K562 (cell line): ENCODE data around the gene CHST7. TPM values are rescaled to one million over a fixed set of nuclear protein-coding genes. Genes with fewer than 3 reads are reported as not detected.

Experiments
- ARHGAP35 ChIP-seq: fragments of 450-650 bp; IDR thresholded peaks from 2 replicates; pipeline ENCODE4 v1.6.1; 2018; ENCODE audit not compliant: partially characterized antibody
- CEBPG ChIP-seq, 3 experiments: fragments of 200-800 bp in 1 of 3; sonication (Bioruptor generic) in 1 of 3; sonication (generic) in 1 of 3; formaldehyde crosslinking in 1 of 3; IDR thresholded peaks in 2 of 3; conservative IDR thresholded peaks in 1 of 3; 2 replicates each; pipeline versions ENCODE4 v1.6.1 to v1.8.0; 2016 to 2022; ENCODE audit warnings: missing compliant biosample characterization in 2 of 3, missing genetic modification characterization in 2 of 3, mild to moderate bottlenecking in 1 of 3, missing genetic modification reagents in 1 of 3
- DACH1 ChIP-seq: fragments of 450-650 bp; IDR thresholded peaks from 2 replicates; pipeline ENCODE4 v1.6.1; 2018; ENCODE audit not compliant: partially characterized antibody
- ESRRA ChIP-seq: fragments of 450-650 bp; IDR thresholded peaks from 2 replicates; pipeline ENCODE4 v1.6.1; 2014; ENCODE audit warnings: low read depth, mild to moderate bottlenecking, moderate library complexity, borderline replicate concordance
- ETV1 ChIP-seq: fragments of 450-650 bp; conservative IDR thresholded peaks from 2 replicates; pipeline ENCODE4 v1.6.1; 2016; ENCODE audit warnings: missing genetic modification characterization, control low read depth, low read depth, missing compliant biosample characterization
- FOXK1 ChIP-seq: sonication (generic); formaldehyde crosslinking; IDR thresholded peaks from 2 replicates; pipeline ENCODE4 v1.8.0; 2022; ENCODE audit warnings: missing genetic modification reagents, mild to moderate bottlenecking, borderline replicate concordance
- FOXK2 ChIP-seq, 2 experiments: fragments of 450-650 bp; IDR thresholded peaks in 1 of 2; conservative IDR thresholded peaks in 1 of 2; 2 replicates each; pipeline ENCODE4 v1.6.1; 2016; ENCODE audit warnings: low read depth in 2 of 2, mild to moderate bottlenecking in 1 of 2
- HSF4 ChIP-seq: fragments of 250-450 bp; sonication (Bioruptor Pico); IDR thresholded peaks from 2 replicates; pipeline ENCODE4 v2.1.2; 2022; ENCODE audit warnings: mild to moderate bottlenecking, moderate library complexity, borderline replicate concordance
- L3MBTL2 ChIP-seq: fragments of 450-650 bp; IDR thresholded peaks from 2 replicates; pipeline ENCODE4 v1.6.1; 2016; ENCODE audit warnings: mild to moderate bottlenecking, moderate library complexity
- LEF1 ChIP-seq: fragments of 450-650 bp; IDR thresholded peaks from 2 replicates; pipeline ENCODE4 v1.6.1; 2016; ENCODE audit warnings: mild to moderate bottlenecking
- PRPF4 ChIP-seq: fragments of 200-400 bp; formaldehyde crosslinking; IDR thresholded peaks from one replicate; pipeline ENCODE4 v1.6.1; 2017; ENCODE audit warnings: low read length, low read depth, mild to moderate bottlenecking; ENCODE audit not compliant: insufficient read depth, poor library complexity, severe bottlenecking
- RAD21 ChIP-seq, 2 experiments: fragments of 250-450 bp in 1 of 2; fragments of 450-650 bp in 1 of 2; sonication (Bioruptor Pico) in 1 of 2; formaldehyde crosslinking in 1 of 2; IDR thresholded peaks in 1 of 2; conservative IDR thresholded peaks in 1 of 2; 2 replicates each; pipeline versions ENCODE4 v1.4.0 to v1.8.0; 2020 to 2022; ENCODE audit warnings: mild to moderate bottlenecking in 2 of 2, moderate library complexity in 1 of 2
- RBM34 ChIP-seq: fragments of 200-400 bp; formaldehyde crosslinking; IDR thresholded peaks from 2 replicates; pipeline ENCODE4 v1.6.1; 2018; ENCODE audit warnings: low read length, borderline replicate concordance; ENCODE audit not compliant: insufficient read depth
- SUPT5H ChIP-seq: fragments of 450-650 bp; IDR thresholded peaks from 2 replicates; pipeline ENCODE4 v1.6.1; 2016
- TCF7L2 ChIP-seq: fragments of 150-350 bp; IDR thresholded peaks from 2 replicates; pipeline ENCODE4 v1.6.1; 2016; ENCODE audit warnings: low read depth, mild to moderate bottlenecking, low read length, moderate library complexity
- TFAM ChIP-seq: fragments of 250-450 bp; sonication (Bioruptor Pico); conservative IDR thresholded peaks from 2 replicates; pipeline ENCODE4 v1.5.0; 2021; ENCODE audit warnings: mild to moderate bottlenecking, moderate library complexity
- ZNF133 ChIP-seq: fragments of 250-450 bp; sonication (Bioruptor Pico); IDR thresholded peaks from 2 replicates; pipeline ENCODE4 v1.4.0; 2020; ENCODE audit warnings: mild to moderate bottlenecking
- polyA plus RNA-seq, 8 experiments: library from polyadenylated mRNA; depleted of rRNA in 4 of 8; stranded (reverse) in 5 of 8; unstranded in 3 of 8; fragments of >200 nt; fragmentation: Nextera tagmentation in 2 of 8; fragmentation: Illumina TruSeq in 1 of 8; extraction: Ambion mirVana in 2 of 8; extraction: Trizol in 1 of 8; gene quantifications; 2 replicates each; pipeline versions ENCODE4 v1.2.1 to v1.2.3, GENCODE V29; 2011 to 2014; ENCODE audit warnings: inconsistent platforms in 1 of 8, missing spikeins in 1 of 8
- total RNA-seq, 7 experiments: library from RNA; depleted of rRNA in 6 of 7; stranded (reverse); fragments of >200 nt in 6 of 7; fragmentation: Illumina TruSeq in 2 of 7; extraction: Trizol in 2 of 7; gene quantifications; 2 replicates each; pipeline versions ENCODE4 v1.2.1 to v1.2.3, GENCODE V29; 2011 to 2021; ENCODE audit warnings: low replicate concordance in 1 of 7
- TF ChIP-seq, protein P1 (sequence below): sonication (generic); formaldehyde crosslinking; IDR thresholded peaks from 2 replicates; pipeline ENCODE4 v1.8.0; 2022; ENCODE audit warnings: mild to moderate bottlenecking, missing genetic modification reagents
- TF ChIP-seq, protein P2 (sequence below): IDR thresholded peaks from 2 replicates; pipeline ENCODE4 v1.6.1; 2014; ENCODE audit warnings: antibody characterized with exemption
- TF ChIP-seq, protein P3 (sequence below): fragments of 250-450 bp; sonication (Bioruptor Pico); IDR thresholded peaks from 2 replicates; pipeline ENCODE4 v1.8.0; 2022; ENCODE audit warnings: moderate library complexity, mild to moderate bottlenecking, inconsistent platforms
- TF ChIP-seq, protein P4 (sequence below), 2 experiments: fragments of 450-650 bp in 1 of 2; sonication (generic) in 1 of 2; formaldehyde crosslinking in 1 of 2; IDR thresholded peaks in 1 of 2; conservative IDR thresholded peaks in 1 of 2; 2 replicates each; pipeline versions ENCODE4 v1.6.1 to v1.8.1; 2016 to 2023; ENCODE audit warnings: mild to moderate bottlenecking in 2 of 2, moderate library complexity in 2 of 2, inconsistent platforms in 1 of 2, missing genetic modification reagents in 1 of 2

Gene CHST7
- total and polyA plus RNA-seq, 9 of the 15 experiments (the other 6 are each of a cell fraction or from before 2014, with no cell fraction given) = 0.04 to 0.41 (median 0.09) TPM; not detected in 2

DNA sequence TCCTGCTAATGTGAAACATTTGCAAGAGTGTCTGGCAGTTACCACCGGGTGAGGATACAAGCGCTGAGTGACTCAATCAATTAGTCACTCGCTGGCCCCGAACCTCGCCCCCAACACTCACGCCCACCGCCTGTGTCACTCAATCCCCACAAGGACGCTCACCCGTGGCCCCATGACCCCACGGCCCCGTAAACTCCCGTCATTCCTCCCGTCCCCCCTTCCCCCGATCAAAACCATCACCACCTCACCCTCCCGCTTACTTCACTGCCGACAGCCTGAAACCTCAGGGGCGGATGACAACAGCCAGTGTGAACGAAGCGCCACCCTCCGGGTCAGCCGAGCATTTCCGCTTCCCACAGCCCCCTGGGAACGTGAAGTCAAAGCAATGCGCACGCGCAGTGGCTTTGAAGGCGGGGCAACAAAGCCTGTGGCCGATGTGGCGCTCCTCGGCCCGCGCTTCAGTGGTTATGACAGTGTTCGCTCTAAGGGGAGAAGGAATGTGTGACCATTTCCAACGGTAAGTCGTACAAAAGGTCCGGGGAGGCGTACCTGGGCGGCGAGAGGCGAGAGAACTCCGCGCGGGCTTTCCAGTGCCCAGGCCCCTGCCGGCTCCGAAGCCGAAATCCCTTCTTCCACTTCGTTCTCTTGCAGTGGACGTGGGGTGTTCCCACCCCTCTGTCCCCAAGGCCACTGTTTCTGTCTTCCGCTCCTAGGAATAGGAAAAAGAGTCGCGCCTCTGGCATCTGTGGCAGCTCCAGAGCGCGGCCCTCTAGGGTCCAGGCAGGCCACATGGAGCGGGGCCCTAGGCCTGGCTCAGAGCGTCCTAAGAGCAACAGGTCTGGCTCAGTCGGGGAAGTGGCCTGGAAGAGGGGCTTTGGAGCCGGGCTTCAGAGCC is 28.2 kb upstream of the CHST7 start, which contains the start of gene ZNF674 (continued):
- TF ChIP-seq, protein P1, sequence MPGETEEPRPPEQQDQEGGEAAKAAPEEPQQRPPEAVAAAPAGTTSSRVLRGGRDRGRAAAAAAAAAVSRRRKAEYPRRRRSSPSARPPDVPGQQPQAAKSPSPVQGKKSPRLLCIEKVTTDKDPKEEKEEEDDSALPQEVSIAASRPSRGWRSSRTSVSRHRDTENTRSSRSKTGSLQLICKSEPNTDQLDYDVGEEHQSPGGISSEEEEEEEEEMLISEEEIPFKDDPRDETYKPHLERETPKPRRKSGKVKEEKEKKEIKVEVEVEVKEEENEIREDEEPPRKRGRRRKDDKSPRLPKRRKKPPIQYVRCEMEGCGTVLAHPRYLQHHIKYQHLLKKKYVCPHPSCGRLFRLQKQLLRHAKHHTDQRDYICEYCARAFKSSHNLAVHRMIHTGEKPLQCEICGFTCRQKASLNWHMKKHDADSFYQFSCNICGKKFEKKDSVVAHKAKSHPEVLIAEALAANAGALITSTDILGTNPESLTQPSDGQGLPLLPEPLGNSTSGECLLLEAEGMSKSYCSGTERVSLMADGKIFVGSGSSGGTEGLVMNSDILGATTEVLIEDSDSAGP (CRISPR knock-in tag) = no peak
- no peak for TF ChIP-seq FOXK1 (CRISPR knock-in tag)
- TF ChIP-seq ETV1 (tag) = peak; percentile 75
- TF ChIP-seq, protein P2, sequence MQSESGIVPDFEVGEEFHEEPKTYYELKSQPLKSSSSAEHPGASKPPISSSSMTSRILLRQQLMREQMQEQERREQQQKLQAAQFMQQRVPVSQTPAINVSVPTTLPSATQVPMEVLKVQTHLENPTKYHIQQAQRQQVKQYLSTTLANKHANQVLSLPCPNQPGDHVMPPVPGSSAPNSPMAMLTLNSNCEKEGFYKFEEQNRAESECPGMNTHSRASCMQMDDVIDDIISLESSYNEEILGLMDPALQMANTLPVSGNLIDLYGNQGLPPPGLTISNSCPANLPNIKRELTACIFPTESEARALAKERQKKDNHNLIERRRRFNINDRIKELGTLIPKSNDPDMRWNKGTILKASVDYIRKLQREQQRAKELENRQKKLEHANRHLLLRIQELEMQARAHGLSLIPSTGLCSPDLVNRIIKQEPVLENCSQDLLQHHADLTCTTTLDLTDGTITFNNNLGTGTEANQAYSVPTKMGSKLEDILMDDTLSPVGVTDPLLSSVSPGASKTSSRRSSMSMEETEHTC = no peak
- no peak for TF ChIP-seq ZNF133 (CRISPR knock-in tag)
- TF ChIP-seq, protein P3, sequence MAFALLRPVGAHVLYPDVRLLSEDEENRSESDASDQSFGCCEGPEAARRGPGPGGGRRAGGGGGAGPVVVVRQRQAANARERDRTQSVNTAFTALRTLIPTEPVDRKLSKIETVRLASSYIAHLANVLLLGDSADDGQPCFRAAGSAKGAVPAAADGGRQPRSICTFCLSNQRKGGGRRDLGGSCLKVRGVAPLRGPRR = no peak
- no peak for TF ChIP-seq RBM34
- TF ChIP-seq, protein P4, sequence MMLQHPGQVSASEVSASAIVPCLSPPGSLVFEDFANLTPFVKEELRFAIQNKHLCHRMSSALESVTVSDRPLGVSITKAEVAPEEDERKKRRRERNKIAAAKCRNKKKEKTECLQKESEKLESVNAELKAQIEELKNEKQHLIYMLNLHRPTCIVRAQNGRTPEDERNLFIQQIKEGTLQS (IDR thresholded peaks at IDR 0.05) = peak; percentile 83
- TF ChIP-seq, protein P4 (CRISPR knock-in tag; conservative IDR thresholded peaks at IDR 0.05) = no peak
- no peak for TF ChIP-seq ARHGAP35
- no peak for TF ChIP-seq DACH1
- no peak for TF ChIP-seq TCF7L2
- no peak for TF ChIP-seq RAD21 (CRISPR knock-in tag; conservative IDR thresholded peaks at IDR 0.05 in 1 of 2, IDR thresholded peaks at IDR 0.05 in 1 of 2)
- no peak for TF ChIP-seq LEF1
- peak; percentile 84 for TF ChIP-seq SUPT5H
- peak; percentile 5; the same call in 1 of the 2 replicates for TF ChIP-seq CEBPG (CRISPR knock-in tag; IDR thresholded peaks at IDR 0.05)
- TF ChIP-seq CEBPG (tag; conservative IDR thresholded peaks at IDR 0.05 in 1 of 2, IDR thresholded peaks at IDR 0.05 in 1 of 2) = no peak; a peak in 1 of 4 replicates
- no peak; the same call in none of the 2 replicates for TF ChIP-seq L3MBTL2
- no peak for TF ChIP-seq HSF4 (CRISPR knock-in tag)
- TF ChIP-seq TFAM (CRISPR knock-in tag) = no peak
- TF ChIP-seq ESRRA = peak; percentile 42; the same call in 1 of the 2 replicates
- no peak for TF ChIP-seq PRPF4
- peak; percentile 94 to 96 for TF ChIP-seq FOXK2 (conservative IDR thresholded peaks at IDR 0.05 in 1 of 2, IDR thresholded peaks at IDR 0.05 in 1 of 2; ENCODE audit: low read depth in 2 of 2)
